HepG2 (cell line): ENCODE measurements around the gene INTS4. TPM values are rescaled to one million over a fixed set of nuclear protein-coding genes. Genes with fewer than 3 reads are reported as not detected.

Experiments used
- FIP1L1 ChIP-seq: fragments of 200-400 bp; formaldehyde crosslinking; IDR thresholded peaks from 2 replicates; pipeline ENCODE4 v1.6.1; 2018; ENCODE audit warnings: low read depth, mild to moderate bottlenecking, low read length, moderate library complexity, borderline replicate concordance; ENCODE audit not compliant: insufficient read depth
- HMGXB4 ChIP-seq, 2 experiments: sonication (generic) in 1 of 2; formaldehyde crosslinking in 1 of 2; IDR thresholded peaks; 2 replicates each; pipeline versions ENCODE4 v1.4.0 to v1.6.1; 2018 to 2020; ENCODE audit warnings: missing genetic modification reagents in 2 of 2, borderline replicate concordance in 1 of 2, low read depth in 1 of 2, mild to moderate bottlenecking in 1 of 2, missing biosample characterization in 1 of 2
- HNF4G ChIP-seq, 2 experiments: sonication (generic) in 1 of 2; formaldehyde crosslinking in 1 of 2; IDR thresholded peaks; 2 replicates each; pipeline versions ENCODE4 v1.4.0 to v1.6.1; 2011 to 2020; ENCODE audit warnings: borderline replicate concordance in 2 of 2, low read depth in 2 of 2, mild to moderate bottlenecking in 2 of 2, low read length in 1 of 2, missing genetic modification reagents in 1 of 2, moderate library complexity in 1 of 2
- KAT2B ChIP-seq: fragments of 150-350 bp; IDR thresholded peaks from 2 replicates; pipeline ENCODE4 v1.6.1; 2014; ENCODE audit warnings: low read depth, low read length, borderline replicate concordance
- MTA1 ChIP-seq: sonication (generic); formaldehyde crosslinking; IDR thresholded peaks from 2 replicates; pipeline ENCODE4 v1.4.0; 2020; ENCODE audit warnings: missing genetic modification reagents, mild to moderate bottlenecking, borderline replicate concordance
- MXI1 ChIP-seq: IDR thresholded peaks from 3 replicates; pipeline ENCODE4 v1.6.1; 2012; ENCODE audit warnings: low read depth, low read length, inconsistent platforms, borderline replicate concordance
- TEF ChIP-seq: sonication (generic); formaldehyde crosslinking; IDR thresholded peaks from 2 replicates; pipeline ENCODE4 v1.5.0; 2020; ENCODE audit warnings: missing genetic modification reagents
- ZC3H13 ChIP-seq: sonication (generic); formaldehyde crosslinking; IDR thresholded peaks from 2 replicates; pipeline ENCODE4 v1.8.1; 2023; ENCODE audit warnings: mild to moderate bottlenecking, missing genetic modification reagents, moderate library complexity
- ZGPAT ChIP-seq: IDR thresholded peaks from 2 replicates; pipeline ENCODE4 v1.6.1; 2016; ENCODE audit warnings: mild to moderate bottlenecking
- ZMAT5 ChIP-seq: sonication (generic); formaldehyde crosslinking; IDR thresholded peaks from 2 replicates; pipeline ENCODE4 v1.5.0; 2020; ENCODE audit warnings: mild to moderate bottlenecking, low read depth, missing genetic modification reagents, borderline replicate concordance
- ZMYM3 ChIP-seq: sonication (generic); formaldehyde crosslinking; IDR thresholded peaks from 2 replicates; pipeline ENCODE4 v1.5.1; 2020; ENCODE audit warnings: mild to moderate bottlenecking, missing genetic modification reagents
- ZNF121 ChIP-seq: sonication (generic); formaldehyde crosslinking; IDR thresholded peaks from 2 replicates; pipeline ENCODE4 v1.5.0; 2020; ENCODE audit warnings: mild to moderate bottlenecking, missing genetic modification reagents
- ZNF543 ChIP-seq: sonication (generic); formaldehyde crosslinking; IDR thresholded peaks from 2 replicates; pipeline ENCODE4 v1.4.0; 2020; ENCODE audit warnings: mild to moderate bottlenecking, missing genetic modification reagents
- ZNF772 ChIP-seq: sonication (generic); formaldehyde crosslinking; IDR thresholded peaks from 2 replicates; pipeline ENCODE4 v1.5.0; 2020; ENCODE audit warnings: mild to moderate bottlenecking, missing genetic modification reagents
- ZNF782 ChIP-seq: sonication (generic); formaldehyde crosslinking; IDR thresholded peaks from 2 replicates; pipeline ENCODE4 v1.4.0; 2020; ENCODE audit warnings: missing genetic modification reagents, mild to moderate bottlenecking, borderline replicate concordance
- polyA plus RNA-seq, 8 experiments: library from polyadenylated mRNA; depleted of rRNA in 3 of 8; stranded (reverse) in 7 of 8; unstranded in 1 of 8; fragments of >200 nt; fragmentation: Illumina TruSeq in 4 of 8; extraction: Trizol in 4 of 8; gene quantifications; 2 replicates each; pipeline versions ENCODE4 v1.2.1 to v1.2.3, GENCODE V29; 2011 to 2016; ENCODE audit warnings: low read depth in 4 of 8, missing spikeins in 1 of 8, mixed read lengths in 1 of 8; ENCODE audit not compliant: insufficient read depth in 1 of 8
- total RNA-seq, 5 experiments: library from RNA; depleted of rRNA; stranded (reverse); fragments of >200 nt; fragmentation: Illumina TruSeq; extraction: Trizol; gene quantifications; 2 replicates each; pipeline ENCODE4 v1.2.3, GENCODE V29; 2016; ENCODE audit warnings: low read depth in 1 of 5
- TF ChIP-seq, protein P1 (sequence below): sonication (generic); formaldehyde crosslinking; IDR thresholded peaks from 2 replicates; pipeline ENCODE4 v1.8.1; 2023; ENCODE audit warnings: missing genetic modification reagents, inconsistent platforms, borderline replicate concordance
- TF ChIP-seq, protein P2 (sequence below): sonication (generic); formaldehyde crosslinking; IDR thresholded peaks from 2 replicates; pipeline ENCODE4 v1.8.0; 2022; ENCODE audit warnings: missing genetic modification reagents, low read depth, mild to moderate bottlenecking, borderline replicate concordance
- TF ChIP-seq, protein P3 (sequence below): sonication (generic); formaldehyde crosslinking; IDR thresholded peaks from 2 replicates; pipeline ENCODE4 v1.5.0; 2020; ENCODE audit warnings: mild to moderate bottlenecking, missing genetic modification reagents, borderline replicate concordance

The INTS4 gene
- total and polyA plus RNA-seq, 2 of the 13 experiments (the other 11 are each of a cell fraction or from before 2014, with no cell fraction given) = 37.3 to 44.8 TPM

DNA sequence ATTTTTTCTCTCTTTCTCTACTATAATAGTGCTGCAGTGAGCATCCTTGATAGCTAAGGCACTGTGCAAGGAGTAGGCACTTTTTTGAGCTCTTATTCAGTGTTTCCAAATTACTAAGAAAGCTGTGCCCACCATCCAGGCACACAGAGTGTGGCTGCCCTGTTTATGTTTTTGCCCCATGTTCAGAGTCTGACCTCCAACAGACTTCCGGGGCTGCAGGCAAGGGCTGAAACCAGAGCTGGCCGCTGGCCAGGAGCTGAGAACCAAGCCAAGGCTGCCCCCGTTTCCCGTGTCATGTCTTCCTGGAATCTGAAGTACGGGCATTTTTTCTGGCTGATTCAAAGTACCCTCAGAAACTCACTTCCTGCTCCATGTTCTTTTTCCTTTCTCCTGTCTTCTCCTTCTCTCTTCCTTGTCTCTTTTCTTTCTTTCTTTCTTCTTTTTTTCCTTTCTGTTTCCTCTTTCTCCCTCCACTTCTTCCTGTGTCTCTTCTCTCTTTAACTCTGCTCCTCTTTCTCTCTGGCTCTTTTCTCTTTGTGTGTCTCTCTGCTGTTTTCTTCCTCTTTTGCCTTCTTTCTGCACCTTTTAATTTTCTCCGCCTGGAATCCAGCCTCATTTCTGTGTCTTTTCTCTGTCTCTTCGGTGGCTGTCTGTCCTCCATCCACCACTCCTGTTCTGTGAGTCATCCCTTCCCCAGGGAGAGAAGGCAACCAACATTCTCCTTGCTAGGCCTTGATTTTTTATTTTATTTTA is 45.6 kb upstream of the INTS4 start (continued):
- TF ChIP-seq ZNF782 (no peak), MXI1 (peak; percentile 6; the same call in 1 of the 3 replicates), FIP1L1 (no peak), MTA1 (CRISPR knock-in tag) (peak; percentile 34; the same call in 1 of the 2 replicates), HNF4G (IDR thresholded peaks at IDR 0.05; ENCODE audit: borderline replicate concordance, low read depth, low read length) (0 out of 2 replicates have a peak, but pooled peaks have one; percentile 14), HNF4G (CRISPR knock-in tag; IDR thresholded peaks at IDR 0.05; ENCODE audit: borderline replicate concordance, low read depth) (no peak; the same call in 1 of the 2 replicates), ZMYM3 (CRISPR knock-in tag) (peak; percentile 79), ZC3H13 (CRISPR knock-in tag) (no peak), ZMAT5 (no peak), ZNF772 (CRISPR knock-in tag) (0 out of 2 replicates have a peak, but pooled peaks have one; percentile 18), ZNF121 (CRISPR knock-in tag) (peak; percentile 30; the same call in 1 of the 2 replicates), ZGPAT (CRISPR knock-in tag) (peak; percentile 45; the same call in 1 of the 2 replicates), KAT2B (no peak), TEF (CRISPR knock-in tag) (no peak), ZNF543 (no peak), HMGXB4 (CRISPR knock-in tag; IDR thresholded peaks at IDR 0.05; ENCODE audit: borderline replicate concordance in 1 of 2, low read depth in 1 of 2) (peak in 1 of 2 experiments; percentile 49; a peak in 1 of 4 replicates)
- TF ChIP-seq, protein P1, sequence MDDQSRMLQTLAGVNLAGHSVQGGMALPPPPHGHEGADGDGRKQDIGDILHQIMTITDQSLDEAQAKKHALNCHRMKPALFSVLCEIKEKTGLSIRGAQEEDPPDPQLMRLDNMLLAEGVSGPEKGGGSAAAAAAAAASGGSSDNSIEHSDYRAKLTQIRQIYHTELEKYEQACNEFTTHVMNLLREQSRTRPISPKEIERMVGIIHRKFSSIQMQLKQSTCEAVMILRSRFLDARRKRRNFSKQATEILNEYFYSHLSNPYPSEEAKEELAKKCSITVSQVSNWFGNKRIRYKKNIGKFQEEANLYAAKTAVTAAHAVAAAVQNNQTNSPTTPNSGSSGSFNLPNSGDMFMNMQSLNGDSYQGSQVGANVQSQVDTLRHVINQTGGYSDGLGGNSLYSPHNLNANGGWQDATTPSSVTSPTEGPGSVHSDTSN (CRISPR knock-in tag) = no peak
- TF ChIP-seq, protein P2, sequence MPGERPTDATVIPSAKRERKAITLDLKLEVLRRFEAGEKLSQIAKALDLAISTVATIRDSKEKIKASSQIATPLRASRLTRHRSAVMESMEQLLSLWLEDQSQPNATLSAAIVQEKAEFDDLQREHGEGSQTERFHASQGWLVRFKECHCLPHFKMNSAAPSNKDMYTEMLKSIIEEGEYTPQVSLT (CRISPR knock-in tag) = no peak
- TF ChIP-seq, protein P3, sequence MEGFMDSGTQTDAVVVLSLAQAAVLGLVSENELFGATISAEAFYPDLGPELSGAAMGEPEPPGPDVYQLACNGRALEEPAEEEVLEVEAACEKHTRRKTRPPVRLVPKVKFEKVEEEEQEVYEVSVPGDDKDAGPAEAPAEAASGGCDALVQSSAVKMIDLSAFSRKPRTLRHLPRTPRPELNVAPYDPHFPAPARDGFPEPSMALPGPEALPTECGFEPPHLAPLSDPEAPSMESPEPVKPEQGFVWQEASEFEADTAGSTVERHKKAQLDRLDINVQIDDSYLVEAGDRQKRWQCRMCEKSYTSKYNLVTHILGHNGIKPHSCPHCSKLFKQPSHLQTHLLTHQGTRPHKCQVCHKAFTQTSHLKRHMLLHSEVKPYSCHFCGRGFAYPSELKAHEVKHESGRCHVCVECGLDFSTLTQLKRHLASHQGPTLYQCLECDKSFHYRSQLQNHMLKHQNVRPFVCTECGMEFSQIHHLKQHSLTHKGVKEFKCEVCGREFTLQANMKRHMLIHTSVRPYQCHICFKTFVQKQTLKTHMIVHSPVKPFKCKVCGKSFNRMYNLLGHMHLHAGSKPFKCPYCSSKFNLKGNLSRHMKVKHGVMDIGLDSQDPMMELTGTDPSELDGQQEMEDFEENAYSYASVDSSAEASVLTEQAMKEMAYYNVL = peak; percentile 70
